Trophoblast cell (in vitro differentiated cells and primary cell): ENCODE measurements around the gene BAZ1A.

Experiments used
- DNase-seq, 2 donors: peaks; one replicate each; pipeline ENCODE4 v3.0.0-alpha.2; 2016
- H2AFZ ChIP-seq: 2 replicates; pipeline ENCODE4 v1.6.1; 2013; ENCODE audit warnings: low read length, moderate library complexity, mild to moderate bottlenecking; ENCODE audit not compliant: insufficient read depth, poor library complexity
- H2AK5ac ChIP-seq: 2 replicates; pipeline ENCODE4 v1.6.1; 2013; ENCODE audit warnings: mild to moderate bottlenecking, low read length
- H2BK120ac ChIP-seq: 2 replicates; pipeline ENCODE4 v1.6.1; 2013; ENCODE audit warnings: low read length, mild to moderate bottlenecking, moderate library complexity; ENCODE audit not compliant: insufficient read depth, poor library complexity
- H2BK12ac ChIP-seq: 2 replicates; pipeline ENCODE4 v1.6.1; 2013; ENCODE audit warnings: mild to moderate bottlenecking, low read length, moderate library complexity
- H2BK5ac ChIP-seq: 2 replicates; pipeline ENCODE4 v1.6.1; 2013; ENCODE audit warnings: low read length, low read depth, moderate library complexity, mild to moderate bottlenecking; ENCODE audit not compliant: poor library complexity
- H3K14ac ChIP-seq: 2 replicates; pipeline ENCODE4 v1.6.1; 2013; ENCODE audit warnings: mild to moderate bottlenecking, low read length
- H3K18ac ChIP-seq: 2 replicates; pipeline ENCODE4 v1.6.1; 2013; ENCODE audit warnings: mild to moderate bottlenecking, low read length
- H3K23ac ChIP-seq: 2 replicates; pipeline ENCODE4 v1.6.1; 2013; ENCODE audit warnings: low read length
- H3K27ac ChIP-seq: 2 replicates; pipeline ENCODE4 v1.5.1; 2013; ENCODE audit warnings: low read depth, mild to moderate bottlenecking, inconsistent platforms, low read length, moderate library complexity
- H3K27me3 ChIP-seq: 2 replicates; pipeline ENCODE4 v1.6.1; 2013; ENCODE audit warnings: inconsistent platforms, mild to moderate bottlenecking, low read length, moderate library complexity; ENCODE audit not compliant: insufficient read depth
- H3K36me3 ChIP-seq, 2 experiments: 1 replicate in 1 of 2; 2 replicates in 1 of 2; pipeline ENCODE4 v1.6.1; 2013; ENCODE audit warnings: low read length in 2 of 2, mild to moderate bottlenecking in 2 of 2, moderate library complexity in 1 of 2; ENCODE audit not compliant: insufficient read depth in 2 of 2, control insufficient read depth in 1 of 2
- H3K4ac ChIP-seq: 2 replicates; pipeline ENCODE4 v1.6.1; 2013; ENCODE audit warnings: low read depth, mild to moderate bottlenecking, low read length, moderate library complexity
- H3K4me1 ChIP-seq, 2 experiments: 1 replicate in 1 of 2; 2 replicates in 1 of 2; pipeline ENCODE4 v1.6.1; 2013; ENCODE audit warnings: low read length in 2 of 2, mild to moderate bottlenecking in 2 of 2, moderate library complexity in 1 of 2; ENCODE audit not compliant: insufficient read depth in 2 of 2, control insufficient read depth in 1 of 2
- H3K4me2 ChIP-seq: 2 replicates; pipeline ENCODE4 v1.6.1; 2013; ENCODE audit warnings: inconsistent platforms, mild to moderate bottlenecking, low read length, moderate library complexity
- H3K4me3 ChIP-seq: 2 replicates; pipeline ENCODE4 v1.5.1; 2013; ENCODE audit warnings: mild to moderate bottlenecking, low read depth, low read length, inconsistent platforms
- H3K79me1 ChIP-seq: one replicate; pipeline ENCODE4 v1.6.1; 2013; ENCODE audit warnings: low read length
- H3K79me2 ChIP-seq: 2 replicates; pipeline ENCODE4 v1.6.1; 2013; ENCODE audit warnings: low read length, mild to moderate bottlenecking; ENCODE audit not compliant: control insufficient read depth, insufficient read depth, poor library complexity
- H3K9ac ChIP-seq: 2 replicates; pipeline ENCODE4 v1.6.1; 2013; ENCODE audit warnings: mild to moderate bottlenecking, low read length
- H3K9me3 ChIP-seq: 2 replicates; pipeline ENCODE4 v1.6.1; 2013; ENCODE audit warnings: low read depth, mild to moderate bottlenecking, control low read depth, inconsistent platforms, low read length; ENCODE audit not compliant: insufficient read depth
- H4K12ac ChIP-seq: 2 replicates; pipeline ENCODE4 v1.6.1; 2013; ENCODE audit warnings: low read depth, mild to moderate bottlenecking, low read length, moderate library complexity
- H4K8ac ChIP-seq: 2 replicates; pipeline ENCODE4 v1.6.1; 2013; ENCODE audit warnings: low read depth, mild to moderate bottlenecking, low read length, moderate library complexity
- H4K91ac ChIP-seq: one replicate; pipeline ENCODE4 v1.6.1; 2013; ENCODE audit warnings: low read depth, mild to moderate bottlenecking, low read length, moderate library complexity
- WGBS: extraction: QIAGEN DNeasy Blood & Tissue Kit; methylation state at CpG from one replicate; pipeline ENCODE4 v1.1.7; 2013; ENCODE audit warnings: missing lambda C conversion rate; ENCODE audit not compliant: insufficient read length, insufficient coverage; ENCODE audit errors: extremely low coverage; 5-methylcytosine and 5-hydroxymethylcytosine counted together

Gene BAZ1A

GRCh38 chr14:34895277-34895676 is 20.1 kb upstream of the BAZ1A start:
- DNase-seq, result no peak
- no peak overlapping the region for H3K4me3 ChIP-seq
- no peak overlapping the region for H2BK12ac ChIP-seq
- H2BK5ac ChIP-seq, result no peak overlapping the region
- no peak overlapping the region for H3K27ac ChIP-seq
- H4K91ac ChIP-seq, result no peak overlapping the region
- H3K79me2 ChIP-seq, result no peaks in the 10 kb centered on the region
- H3K79me1 ChIP-seq, result no peaks in the 10 kb centered on the region
- no peak overlapping the region for H3K4me2 ChIP-seq
- WGBS, result no CpG with 5 or more reads among the region's 3 CpGs
- no peak overlapping the region for H4K8ac ChIP-seq
- no peaks in the 10 kb centered on the region for H3K4me1 ChIP-seq
- H2AK5ac ChIP-seq, result no peak overlapping the region
- H3K36me3 ChIP-seq, result no peaks in the 10 kb centered on the region
- H3K23ac ChIP-seq, result no peak overlapping the region
- no peak overlapping the region for H4K12ac ChIP-seq
- no peaks in the 10 kb centered on the region for H3K27me3 ChIP-seq
- H3K4ac ChIP-seq, result no peak overlapping the region
- H3K18ac ChIP-seq, result no peak overlapping the region
- no peak overlapping the region for H3K14ac ChIP-seq
- no peak overlapping the region for H3K9ac ChIP-seq
- no peaks in the 10 kb centered on the region for H3K9me3 ChIP-seq
- no peak overlapping the region for H2AFZ ChIP-seq
- H2BK120ac ChIP-seq, result no peak overlapping the region

GRCh38 chr14:34890937-34891336 is 15.8 kb upstream of the BAZ1A start:
- H2BK120ac ChIP-seq, result no peak overlapping the region
- H4K12ac ChIP-seq, result no peak overlapping the region
- H4K91ac ChIP-seq, result no peak overlapping the region
- no peak overlapping the region for H3K18ac ChIP-seq
- no peak overlapping the region for H2AK5ac ChIP-seq
- H3K27ac ChIP-seq, result no peak overlapping the region
- whole genome bisulfite sequencing, result no CpG with 5 or more reads among the region's 1 CpG
- no peak overlapping the region for H2BK12ac ChIP-seq
- DNase-seq, result no peak
- no peaks in the 10 kb centered on the region for H3K4me1 ChIP-seq
- H3K9me3 ChIP-seq, result no peaks in the 10 kb centered on the region
- no peak overlapping the region for H2BK5ac ChIP-seq
- H3K79me2 ChIP-seq, result no peaks in the 10 kb centered on the region
- H3K4ac ChIP-seq, result no peak overlapping the region
- H3K4me2 ChIP-seq, result no peak overlapping the region
- no peak overlapping the region for H3K23ac ChIP-seq
- no peaks in the 10 kb centered on the region for H3K27me3 ChIP-seq
- no peak overlapping the region for H3K9ac ChIP-seq
- H3K36me3 ChIP-seq, result no peaks in the 10 kb centered on the region
- no peak overlapping the region for H3K14ac ChIP-seq
- H3K4me3 ChIP-seq, result no peak overlapping the region
- H4K8ac ChIP-seq, result no peak overlapping the region
- H2AFZ ChIP-seq, result no peak overlapping the region
- H3K79me1 ChIP-seq, result no peaks in the 10 kb centered on the region

- no peaks in the 10 kb centered on the region for H3K79me2 ChIP-seq
- no peak overlapping the region for H3K18ac ChIP-seq
- no peak overlapping the region for H2BK120ac ChIP-seq
- H3K27ac ChIP-seq, result no peak overlapping the region
- no peak overlapping the region for H3K14ac ChIP-seq
- no peak overlapping the region for H2BK12ac ChIP-seq
- no CpG with 5 or more reads among the region's 2 CpGs for WGBS
- peak in 1 of 2 donors; percentile 56 for DNase-seq
- H3K9me3 ChIP-seq, result no peaks in the 10 kb centered on the region
- H3K4me3 ChIP-seq, result no peak overlapping the region
- no peak overlapping the region for H2AFZ ChIP-seq
- no peaks in the 10 kb centered on the region for H3K79me1 ChIP-seq
- H4K91ac ChIP-seq, result no peak overlapping the region
- no peak overlapping the region for H2AK5ac ChIP-seq
- no peak overlapping the region for H3K9ac ChIP-seq
- no peak overlapping the region for H4K12ac ChIP-seq
- no peak overlapping the region for H3K23ac ChIP-seq
- H3K36me3 ChIP-seq, result no peaks in the 10 kb centered on the region
- no peaks in the 10 kb centered on the region for H3K4me1 ChIP-seq
- no peak overlapping the region for H2BK5ac ChIP-seq
- no peak overlapping the region for H3K4ac ChIP-seq
- no peak overlapping the region for H4K8ac ChIP-seq
- H3K27me3 ChIP-seq, result no peaks in the 10 kb centered on the region
- no peak overlapping the region for H3K4me2 ChIP-seq
These were observed 13.0 kb upstream of the BAZ1A start for GRCh38 chr14:34888186-34888585.

- Histone ChIP-seq H3K4me1 (no peaks in the 10 kb centered on the region), H4K12ac (no peak overlapping the region), H3K79me1 (no peaks in the 10 kb centered on the region), H3K18ac (no peak overlapping the region), H3K4ac (no peak overlapping the region), H3K36me3 (no peaks in the 10 kb centered on the region), H2BK5ac (no peak overlapping the region), H3K4me3 (no peak overlapping the region), H3K4me2 (no peak overlapping the region), H3K9me3 (no peaks in the 10 kb centered on the region), H4K8ac (no peak overlapping the region), H3K79me2 (no peaks in the 10 kb centered on the region), H2AK5ac (no peak overlapping the region), H3K9ac (no peak overlapping the region), H2BK120ac (no peak overlapping the region), H3K27me3 (no peaks in the 10 kb centered on the region), H3K14ac (no peak overlapping the region), H3K23ac (no peak overlapping the region), H2BK12ac (no peak overlapping the region), H3K27ac (no peak overlapping the region), H2AFZ (no peak overlapping the region), H4K91ac (no peak overlapping the region)
- no CpG with 5 or more reads among the region's 4 CpGs for WGBS
- no peak for DNase-seq
These were observed 8.8 kb upstream of the BAZ1A start for GRCh38 chr14:34883954-34884353.
